ENCODE data around the gene UCK2.

The UCK2 gene

DNA sequence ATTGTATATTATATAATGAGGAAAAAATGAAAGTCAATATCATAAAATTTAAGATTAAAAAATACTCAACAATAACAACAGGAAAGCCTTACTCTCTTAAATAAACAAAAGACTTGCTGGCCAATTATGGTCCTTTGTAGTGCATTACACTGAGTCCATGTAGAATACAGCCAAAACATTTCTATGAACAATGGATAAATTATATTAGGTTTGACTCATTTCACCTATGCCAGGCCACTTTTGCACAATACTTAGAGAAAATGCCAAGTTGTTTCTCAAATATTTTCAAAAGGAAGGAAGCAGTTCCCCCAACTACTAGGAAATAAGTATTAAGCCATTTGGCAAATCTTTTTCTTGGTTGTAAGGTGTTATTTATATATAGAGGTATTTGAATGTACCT lies 19.8 kb upstream of the UCK2 start:
- peaks cover 7% of the 10 kb centered on the region for H3K9me3 Mint-ChIP-seq
- no peaks in the 10 kb centered on the region for H3K36me3 Mint-ChIP-seq (ENCODE audit: low read depth)
- peaks cover 2% of the 10 kb centered on the region for H3K27me3 Mint-ChIP-seq (ENCODE audit: low read depth)
- TF ChIP-seq, protein P1, sequence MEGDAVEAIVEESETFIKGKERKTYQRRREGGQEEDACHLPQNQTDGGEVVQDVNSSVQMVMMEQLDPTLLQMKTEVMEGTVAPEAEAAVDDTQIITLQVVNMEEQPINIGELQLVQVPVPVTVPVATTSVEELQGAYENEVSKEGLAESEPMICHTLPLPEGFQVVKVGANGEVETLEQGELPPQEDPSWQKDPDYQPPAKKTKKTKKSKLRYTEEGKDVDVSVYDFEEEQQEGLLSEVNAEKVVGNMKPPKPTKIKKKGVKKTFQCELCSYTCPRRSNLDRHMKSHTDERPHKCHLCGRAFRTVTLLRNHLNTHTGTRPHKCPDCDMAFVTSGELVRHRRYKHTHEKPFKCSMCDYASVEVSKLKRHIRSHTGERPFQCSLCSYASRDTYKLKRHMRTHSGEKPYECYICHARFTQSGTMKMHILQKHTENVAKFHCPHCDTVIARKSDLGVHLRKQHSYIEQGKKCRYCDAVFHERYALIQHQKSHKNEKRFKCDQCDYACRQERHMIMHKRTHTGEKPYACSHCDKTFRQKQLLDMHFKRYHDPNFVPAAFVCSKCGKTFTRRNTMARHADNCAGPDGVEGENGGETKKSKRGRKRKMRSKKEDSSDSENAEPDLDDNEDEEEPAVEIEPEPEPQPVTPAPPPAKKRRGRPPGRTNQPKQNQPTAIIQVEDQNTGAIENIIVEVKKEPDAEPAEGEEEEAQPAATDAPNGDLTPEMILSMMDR (IDR thresholded peaks at IDR 0.05; ENCODE audit: unreplicated experiment in 3 of 3) = no peak
- H3K4me1 Mint-ChIP-seq = no peaks in the 10 kb centered on the region
- no peak overlapping the region for H3K4me3 Mint-ChIP-seq
- H3K27ac Mint-ChIP-seq = no peak overlapping the region

DNA sequence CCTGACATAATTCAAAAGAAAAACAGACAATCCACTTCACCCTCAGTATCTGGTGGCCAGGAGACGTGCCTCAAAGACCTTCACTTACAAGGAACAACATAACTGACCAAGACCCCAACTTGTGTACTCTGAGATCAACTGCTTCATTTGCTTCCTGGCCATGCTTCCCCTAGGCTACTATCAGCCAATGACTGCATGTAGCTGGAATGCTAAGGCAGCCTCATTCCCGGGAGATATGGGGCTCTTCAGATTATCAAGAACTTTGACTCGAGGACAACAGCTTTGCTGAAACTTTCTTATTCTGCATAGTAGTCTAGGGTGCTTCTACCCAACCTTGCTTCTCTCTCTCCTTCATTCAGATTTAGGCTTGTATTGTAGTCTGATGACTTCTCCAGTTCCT lies 11.7 kb upstream of the UCK2 start:
- no peaks in the 10 kb centered on the region for H3K27me3 Mint-ChIP-seq (ENCODE audit: low read depth)
- TF ChIP-seq, protein P1 (IDR thresholded peaks at IDR 0.05; ENCODE audit: unreplicated experiment in 3 of 3) = no peak
- no peaks in the 10 kb centered on the region for H3K9me3 Mint-ChIP-seq
- no peaks in the 10 kb centered on the region for H3K36me3 Mint-ChIP-seq (ENCODE audit: low read depth)
- no peaks in the 10 kb centered on the region for H3K4me1 Mint-ChIP-seq
- H3K4me3 Mint-ChIP-seq = no peak overlapping the region
- H3K27ac Mint-ChIP-seq = no peak overlapping the region

DNA sequence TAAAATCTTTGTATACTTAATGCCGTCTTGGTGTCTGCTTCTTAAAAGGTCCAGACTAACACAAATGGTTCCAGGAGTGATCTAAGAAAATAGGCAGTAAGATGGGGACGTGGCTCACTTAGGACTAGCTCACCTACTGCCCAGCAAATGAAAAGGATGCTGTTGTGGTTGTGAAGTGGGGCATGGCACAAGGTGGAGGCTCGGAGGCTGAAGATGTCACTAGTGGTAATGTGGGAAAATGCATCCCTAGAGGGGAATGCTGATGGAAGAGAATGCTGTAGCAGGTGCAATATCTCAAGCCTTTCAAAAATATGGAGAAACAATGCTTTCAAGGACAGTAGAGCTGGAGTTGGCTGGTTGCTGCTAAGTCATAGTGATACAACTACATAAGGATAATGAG lies 11.3 kb upstream of the UCK2 start:
- TF ChIP-seq, protein P1 (IDR thresholded peaks at IDR 0.05; ENCODE audit: unreplicated experiment in 3 of 3) = no peak

DNA sequence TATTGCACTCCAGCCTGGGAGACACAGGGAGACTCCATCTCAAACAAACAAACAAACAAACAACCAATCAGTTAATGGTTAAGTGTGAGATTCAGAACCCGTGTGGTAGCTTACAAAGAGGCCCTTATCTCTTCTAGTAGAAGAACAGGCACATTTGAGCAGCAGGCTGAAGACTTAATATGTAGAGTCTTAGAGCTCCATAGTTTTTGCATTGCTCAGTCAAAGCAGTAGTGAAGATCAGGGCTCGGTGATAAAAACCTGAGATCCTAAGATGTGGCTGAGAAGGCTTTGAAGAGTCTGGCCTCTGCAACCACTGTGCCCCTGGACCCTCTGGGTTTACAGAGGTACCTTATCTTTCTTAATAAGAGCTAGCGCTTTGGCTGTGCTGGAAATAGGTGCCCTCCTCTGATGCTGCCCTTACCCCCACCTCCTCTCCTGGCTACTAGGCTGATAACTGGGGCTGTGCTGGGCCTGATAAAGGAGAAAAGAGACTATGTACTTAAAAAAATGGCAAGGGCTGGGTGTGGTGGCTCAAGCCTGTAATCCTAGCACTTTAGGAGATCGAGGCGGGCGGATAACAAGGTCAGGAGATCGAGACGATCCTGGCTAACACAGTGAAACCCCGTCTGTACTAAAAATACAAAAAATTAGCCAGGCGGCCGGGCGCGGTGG lies 10.5 kb upstream of the UCK2 start:
- H3K9me3 Mint-ChIP-seq = no peaks in the 10 kb centered on the region
- H3K27ac Mint-ChIP-seq = no peak overlapping the region
- no peaks in the 10 kb centered on the region for H3K4me1 Mint-ChIP-seq
- H3K4me3 Mint-ChIP-seq = no peak overlapping the region
- TF ChIP-seq, protein P1 (IDR thresholded peaks at IDR 0.05; ENCODE audit: unreplicated experiment in 3 of 3) = no peak
- no peaks in the 10 kb centered on the region for H3K36me3 Mint-ChIP-seq (ENCODE audit: low read depth)
- peaks cover 4% of the 10 kb centered on the region for H3K27me3 Mint-ChIP-seq (ENCODE audit: low read depth)

More for the DNA sequence above, 11.3 kb upstream of the UCK2 start:
- H3K4me1 Mint-ChIP-seq = no peaks in the 10 kb centered on the region
- no peak overlapping the region for H3K27ac Mint-ChIP-seq
- H3K9me3 Mint-ChIP-seq = no peaks in the 10 kb centered on the region
- H3K27me3 Mint-ChIP-seq (ENCODE audit: low read depth) = no peaks in the 10 kb centered on the region
- no peaks in the 10 kb centered on the region for H3K36me3 Mint-ChIP-seq (ENCODE audit: low read depth)
- no peak overlapping the region for H3K4me3 Mint-ChIP-seq

DNA sequence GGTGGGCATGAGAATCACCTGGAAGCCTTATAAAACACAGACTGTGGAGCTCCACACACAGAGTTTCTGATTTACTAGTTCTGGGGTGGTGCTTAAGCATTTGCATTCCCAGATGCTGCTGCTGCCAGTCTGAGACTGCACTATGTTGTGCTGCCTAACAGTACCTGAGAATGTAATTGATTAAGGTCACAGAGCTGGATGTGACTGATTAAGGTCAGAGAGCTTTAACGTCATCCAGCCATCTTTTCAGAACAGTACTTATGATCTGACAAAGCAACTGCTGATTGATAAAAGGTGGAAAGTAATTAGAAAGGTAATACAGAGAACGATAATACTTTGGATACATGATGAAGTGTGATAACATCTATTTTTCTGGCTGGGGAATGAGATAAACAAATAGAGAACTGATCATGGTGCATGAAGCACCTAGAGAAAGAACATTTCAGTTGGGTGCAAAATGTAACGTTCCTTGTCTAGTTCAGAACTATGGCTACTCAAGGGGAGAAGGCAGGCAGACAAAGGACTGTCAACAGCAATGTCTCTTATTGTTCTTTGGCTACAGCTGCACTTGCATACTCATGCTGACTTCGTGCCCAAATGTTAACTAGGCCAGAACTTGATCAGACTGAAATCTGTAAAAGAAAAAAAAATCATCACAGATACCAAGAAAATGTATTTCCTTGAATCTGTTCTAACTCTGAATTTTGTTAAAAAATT lies 3.7 kb upstream of the UCK2 start:
- peak overlapping the region in 2 of 3 experiments; percentile 8 to 36 for H3K4me3 Mint-ChIP-seq
- H3K9me3 Mint-ChIP-seq = no peaks in the 10 kb centered on the region
- H3K36me3 Mint-ChIP-seq (ENCODE audit: low read depth) = no peaks in the 10 kb centered on the region
- TF ChIP-seq, protein P1 (IDR thresholded peaks at IDR 0.05; ENCODE audit: unreplicated experiment in 3 of 3) = no peak
- no peaks in the 10 kb centered on the region for H3K4me1 Mint-ChIP-seq
- H3K27ac Mint-ChIP-seq = no peak overlapping the region
- peaks cover 10% of the 10 kb centered on the region for H3K27me3 Mint-ChIP-seq (ENCODE audit: low read depth)

DNA sequence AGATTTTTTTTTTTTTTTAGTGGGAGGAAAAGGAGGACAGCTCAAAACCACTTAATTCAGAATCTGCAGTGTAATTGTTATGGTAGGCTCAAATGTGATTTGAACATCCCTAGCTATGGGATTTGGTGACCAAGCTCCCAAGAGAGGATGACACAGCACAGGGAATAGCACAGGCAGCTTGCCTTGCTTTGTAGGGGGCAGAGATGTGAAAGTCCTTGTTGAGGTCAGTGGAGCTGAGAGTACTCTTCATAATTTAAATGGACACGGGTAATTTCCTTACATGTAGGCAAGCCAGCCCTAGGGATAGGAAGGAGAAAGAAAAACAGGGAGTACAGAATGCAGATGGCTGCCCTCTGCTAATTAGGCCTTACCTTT lies 3.2 kb upstream of the UCK2 start:
- peaks cover 4% of the 10 kb centered on the region for H3K4me1 Mint-ChIP-seq
- H3K9me3 Mint-ChIP-seq = no peaks in the 10 kb centered on the region
- no peak overlapping the region for H3K27ac Mint-ChIP-seq
- peaks cover 10% of the 10 kb centered on the region for H3K27me3 Mint-ChIP-seq (ENCODE audit: low read depth)
- peak overlapping the region in 2 of 3 experiments; percentile 25 to 34 for H3K4me3 Mint-ChIP-seq
- H3K36me3 Mint-ChIP-seq (ENCODE audit: low read depth) = no peaks in the 10 kb centered on the region
- TF ChIP-seq, protein P1 (IDR thresholded peaks at IDR 0.05; ENCODE audit: unreplicated experiment in 3 of 3) = no peak

All from nephron (organoid).